Breast epithelium (tissue), 4 donors: ENCODE measurements around the gene CDK19. TPM values are rescaled to one million over a fixed set of nuclear protein-coding genes. Genes with fewer than 3 reads are reported as not detected.
"Not testable (repeated sequence)": the region's sequence is repeated elsewhere in the genome, so short reads cannot be mapped to it uniquely, and the experiment has no call there.

Experiments used
- DNase-seq, 2 donors: peaks; one replicate each; pipeline ENCODE4 v3.0.0-alpha.2; 2019; ENCODE audit warnings: low spot score in 2 of 2
- H3K27ac ChIP-seq, 2 donors: fragments of 200-600 bp; sonication (generic) in 1 of 2; one replicate each; pipeline ENCODE4 v1.5.1; 2016 to 2019; ENCODE audit warnings: mild to moderate bottlenecking in 1 of 2
- H3K27me3 ChIP-seq, 2 donors: fragments of 200-600 bp; sonication (generic) in 1 of 2; one replicate each; pipeline versions ENCODE4 v1.5.1 to v1.6.0; 2017 to 2019; ENCODE audit warnings: control low read depth in 1 of 2, mild to moderate bottlenecking in 1 of 2
- H3K36me3 ChIP-seq: fragments of 200-600 bp; one replicate; pipeline ENCODE4 v1.5.1; 2019
- H3K4me1 ChIP-seq, 2 donors: fragments of 200-600 bp; sonication (generic); one replicate each; pipeline ENCODE4 v1.5.1; 2016 to 2019; ENCODE audit warnings: control low read depth in 1 of 2
- H3K4me3 ChIP-seq, 3 donors: fragments of 200-600 bp; sonication (generic); 1 replicate in 2 of 3; 2 replicates in 1 of 3; pipeline ENCODE4 v1.5.1; 2016 to 2019; ENCODE audit warnings: mild to moderate bottlenecking in 3 of 3, moderate library complexity in 2 of 3
- H3K9me3 ChIP-seq, 2 donors: fragments of 200-600 bp; sonication (generic) in 1 of 2; one replicate each; pipeline ENCODE4 v1.5.1; 2016 to 2019; ENCODE audit warnings: control low read depth in 1 of 2
- POLR2A ChIP-seq: fragments of 450-650 bp; IDR thresholded peaks from one replicate; pipeline ENCODE4 v1.6.1; 2016; ENCODE audit warnings: antibody characterized with exemption, mild to moderate bottlenecking, moderate library complexity
- POLR2AphosphoS5 ChIP-seq, 3 donors: sonication (generic); formaldehyde crosslinking; IDR thresholded peaks; one replicate each; pipeline ENCODE4 v1.6.1; 2017; ENCODE audit warnings: antibody characterized with exemption in 3 of 3
- intact Hi-C: fragments of 100-400 bp; cut with DNase I; formaldehyde crosslinking; loops from one replicate; pipeline ENCODE4 v1.15.1; 2023; ENCODE audit warnings: low total_unique reads
- total RNA-seq, 3 donors: library from RNA; depleted of rRNA; stranded (reverse); fragments of >200 nt; gene quantifications; one replicate each; pipeline ENCODE4 v1.1.0, GENCODE V29; 2016
- TF ChIP-seq, protein P1 (sequence below), 3 donors: fragments of 450-650 bp; IDR thresholded peaks; one replicate each; pipeline ENCODE4 v1.5.1; 2016 to 2017; ENCODE audit warnings: antibody characterized with exemption in 3 of 3, mild to moderate bottlenecking in 3 of 3, moderate library complexity in 3 of 3

Gene CDK19
- total RNA-seq, 3 donors from 2014 or later = 14.1 to 17.9 (median 17.9) TPM

- TF ChIP-seq POLR2AphosphoS5 (IDR thresholded peaks at IDR 0.05) (no peak), POLR2A (no peak)
- TF ChIP-seq, protein P1, sequence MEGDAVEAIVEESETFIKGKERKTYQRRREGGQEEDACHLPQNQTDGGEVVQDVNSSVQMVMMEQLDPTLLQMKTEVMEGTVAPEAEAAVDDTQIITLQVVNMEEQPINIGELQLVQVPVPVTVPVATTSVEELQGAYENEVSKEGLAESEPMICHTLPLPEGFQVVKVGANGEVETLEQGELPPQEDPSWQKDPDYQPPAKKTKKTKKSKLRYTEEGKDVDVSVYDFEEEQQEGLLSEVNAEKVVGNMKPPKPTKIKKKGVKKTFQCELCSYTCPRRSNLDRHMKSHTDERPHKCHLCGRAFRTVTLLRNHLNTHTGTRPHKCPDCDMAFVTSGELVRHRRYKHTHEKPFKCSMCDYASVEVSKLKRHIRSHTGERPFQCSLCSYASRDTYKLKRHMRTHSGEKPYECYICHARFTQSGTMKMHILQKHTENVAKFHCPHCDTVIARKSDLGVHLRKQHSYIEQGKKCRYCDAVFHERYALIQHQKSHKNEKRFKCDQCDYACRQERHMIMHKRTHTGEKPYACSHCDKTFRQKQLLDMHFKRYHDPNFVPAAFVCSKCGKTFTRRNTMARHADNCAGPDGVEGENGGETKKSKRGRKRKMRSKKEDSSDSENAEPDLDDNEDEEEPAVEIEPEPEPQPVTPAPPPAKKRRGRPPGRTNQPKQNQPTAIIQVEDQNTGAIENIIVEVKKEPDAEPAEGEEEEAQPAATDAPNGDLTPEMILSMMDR (IDR thresholded peaks at IDR 0.05) = no peak
- H3K36me3 ChIP-seq = no peaks in the 10 kb centered on the region
- no peaks in the 10 kb centered on the region for H3K27me3 ChIP-seq
- H3K4me3 ChIP-seq = no peak overlapping the region
- intact Hi-C loops = no loop called here
- no peak for DNase-seq
- no peaks in the 10 kb centered on the region for H3K4me1 ChIP-seq
- no peak overlapping the region for H3K27ac ChIP-seq
- peaks cover 7 to 17% of the 10 kb centered on the region in 2 donors for H3K9me3 ChIP-seq
Measured at GRCh38 chr6:110746680-110747079, 68.6 kb downstream of the CDK19 start.

GRCh38 chr6:110744991-110745390 lies 70.3 kb downstream of the CDK19 start:
- Histone ChIP-seq H3K27ac (no peak overlapping the region), H3K4me3 (no peak overlapping the region), H3K27me3 (no peaks in the 10 kb centered on the region), H3K4me1 (no peaks in the 10 kb centered on the region), H3K36me3 (no peaks in the 10 kb centered on the region), H3K9me3 (peaks cover 12 to 19% of the 10 kb centered on the region in 2 donors)
- no peak for DNase-seq
- intact Hi-C loops = no loop called here
- TF ChIP-seq POLR2A (no peak), POLR2AphosphoS5 (IDR thresholded peaks at IDR 0.05) (no peak)
- TF ChIP-seq, protein P1 (IDR thresholded peaks at IDR 0.05) = no peak

GRCh38 chr6:110742552-110742951 lies 72.7 kb downstream of the CDK19 start:
- intact Hi-C loops, H3K27me3 ChIP-seq, H3K4me1 ChIP-seq, H3K36me3 ChIP-seq, H3K27ac ChIP-seq, DNase-seq, H3K4me3 ChIP-seq: not testable (repeated sequence)
- H3K9me3 ChIP-seq = peaks cover 12 to 19% of the 10 kb centered on the region in 2 donors

DNA sequence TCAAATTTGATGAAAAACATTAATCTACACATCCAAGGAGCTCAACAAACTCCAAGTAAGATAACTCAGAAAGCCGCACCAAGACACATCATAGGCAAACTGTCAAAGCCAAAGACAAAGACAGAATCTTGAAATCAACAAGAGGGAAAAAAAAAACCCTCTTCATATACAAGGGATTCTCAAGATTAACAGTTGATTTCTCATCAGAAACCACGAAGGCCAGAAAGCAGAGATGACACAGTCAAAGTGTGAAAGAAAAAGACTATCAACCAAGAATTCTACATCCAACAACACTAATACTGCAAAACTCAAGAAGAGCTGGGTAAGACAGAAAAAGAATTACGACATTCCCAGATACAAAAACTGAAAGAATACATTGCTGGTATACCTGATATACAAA lies 73.8 kb downstream of the CDK19 start:
- DNase-seq = no peak
- H3K36me3 ChIP-seq = no peaks in the 10 kb centered on the region
- no peak overlapping the region for H3K27ac ChIP-seq
- TF ChIP-seq POLR2AphosphoS5 (IDR thresholded peaks at IDR 0.05) (no peak), POLR2A (no peak)
- TF ChIP-seq, protein P1 (IDR thresholded peaks at IDR 0.05) = no peak
- no peaks in the 10 kb centered on the region for H3K27me3 ChIP-seq
- intact Hi-C loops = no loop called here
- no peaks in the 10 kb centered on the region for H3K4me1 ChIP-seq
- H3K4me3 ChIP-seq = no peak overlapping the region
- H3K9me3 ChIP-seq = peaks cover 12 to 19% of the 10 kb centered on the region in 2 donors

- no peaks in the 10 kb centered on the region for H3K27me3 ChIP-seq
- H3K4me1 ChIP-seq = no peaks in the 10 kb centered on the region
- peaks cover 12 to 19% of the 10 kb centered on the region in 2 donors for H3K9me3 ChIP-seq
- no peaks in the 10 kb centered on the region for H3K36me3 ChIP-seq
- H3K4me3 ChIP-seq = no peak overlapping the region
- intact Hi-C loops = no loop called here
- no peak overlapping the region for H3K27ac ChIP-seq
- no peak for TF ChIP-seq POLR2A
- TF ChIP-seq, protein P1 (IDR thresholded peaks at IDR 0.05) = no peak
- no peak for TF ChIP-seq POLR2AphosphoS5 (IDR thresholded peaks at IDR 0.05)
- no peak for DNase-seq
Measured at GRCh38 chr6:110738899-110739365, 76.3 kb downstream of the CDK19 start.

- no peak overlapping the region for H3K4me3 ChIP-seq
- H3K9me3 ChIP-seq = no peaks in the 10 kb centered on the region
- intact Hi-C loops = no loop called here
- no peaks in the 10 kb centered on the region for H3K36me3 ChIP-seq
- no peak overlapping the region for H3K27ac ChIP-seq
- H3K4me1 ChIP-seq = no peaks in the 10 kb centered on the region
- no peak for DNase-seq
- no peaks in the 10 kb centered on the region for H3K27me3 ChIP-seq
- TF ChIP-seq POLR2AphosphoS5 (IDR thresholded peaks at IDR 0.05) (no peak), POLR2A (no peak)
- TF ChIP-seq, protein P1 (IDR thresholded peaks at IDR 0.05) = no peak
Measured at GRCh38 chr6:110735666-110736065, 79.6 kb downstream of the CDK19 start.
